ENCODE results near the gene CAPRIN2. TPM values are rescaled to one million over a fixed set of nuclear protein-coding genes. Genes with fewer than 3 reads are reported as not detected.

The CAPRIN2 gene
- total and polyA plus RNA-seq, 2 experiments from 2014 or later: 36.5 to 41.3 TPM

DNA sequence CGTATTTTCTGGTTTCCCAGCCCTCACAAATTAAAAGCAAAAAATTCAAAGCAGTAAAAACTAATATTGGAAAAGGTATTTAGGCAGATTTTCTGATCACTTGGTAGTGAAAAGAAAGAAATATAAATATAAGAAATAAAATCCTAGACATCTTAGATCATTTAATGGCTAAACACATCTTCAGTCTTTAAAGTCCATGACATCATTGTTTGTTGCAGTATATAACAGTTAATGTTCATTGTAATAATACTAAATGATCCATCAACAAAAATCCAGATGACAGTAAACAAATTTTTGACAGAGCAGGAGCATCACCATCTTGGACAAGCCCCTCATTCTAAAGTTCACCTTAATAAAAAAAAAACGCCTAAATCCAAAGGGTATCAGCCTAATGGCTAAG lies 29.2 kb upstream of the CAPRIN2 start:
- H3K27ac Mint-ChIP-seq: no peak overlapping the region
- H3K4me3 ChIP-seq: no peak overlapping the region
- ATAC-seq (no peak), DNase-seq (ENCODE audit: low spot score) (no peak)
- no peaks in the 10 kb centered on the region for H3K79me2 ChIP-seq (replicated peaks; ENCODE audit: insufficient read depth)
- no peak overlapping the region for H3K4me3 Mint-ChIP-seq
- peaks cover 24% of the 10 kb centered on the region for H3K36me3 ChIP-seq (ENCODE audit: insufficient read depth)
- H2AFZ ChIP-seq: no peak overlapping the region
- H3K4me1 Mint-ChIP-seq: peaks cover 14% of the 10 kb centered on the region; the same call in 2 of the 3 replicates
- no peaks in the 10 kb centered on the region; the same call in 1 of the 2 replicates for H3K9me2 ChIP-seq (ENCODE audit: insufficient read depth)
- no peaks in the 10 kb centered on the region for H3K27me3 ChIP-seq (ENCODE audit: insufficient read depth)
- no peaks in the 10 kb centered on the region for H4K20me1 ChIP-seq (replicated peaks; ENCODE audit: insufficient read depth)
- peaks cover 64% of the 10 kb centered on the region for H3K36me3 Mint-ChIP-seq (ENCODE audit: low read depth)
- no peak overlapping the region for H3K27ac ChIP-seq (ENCODE audit: low read depth)
- H3K9me3 Mint-ChIP-seq: peaks cover 68% of the 10 kb centered on the region
- TF ChIP-seq, protein P1, sequence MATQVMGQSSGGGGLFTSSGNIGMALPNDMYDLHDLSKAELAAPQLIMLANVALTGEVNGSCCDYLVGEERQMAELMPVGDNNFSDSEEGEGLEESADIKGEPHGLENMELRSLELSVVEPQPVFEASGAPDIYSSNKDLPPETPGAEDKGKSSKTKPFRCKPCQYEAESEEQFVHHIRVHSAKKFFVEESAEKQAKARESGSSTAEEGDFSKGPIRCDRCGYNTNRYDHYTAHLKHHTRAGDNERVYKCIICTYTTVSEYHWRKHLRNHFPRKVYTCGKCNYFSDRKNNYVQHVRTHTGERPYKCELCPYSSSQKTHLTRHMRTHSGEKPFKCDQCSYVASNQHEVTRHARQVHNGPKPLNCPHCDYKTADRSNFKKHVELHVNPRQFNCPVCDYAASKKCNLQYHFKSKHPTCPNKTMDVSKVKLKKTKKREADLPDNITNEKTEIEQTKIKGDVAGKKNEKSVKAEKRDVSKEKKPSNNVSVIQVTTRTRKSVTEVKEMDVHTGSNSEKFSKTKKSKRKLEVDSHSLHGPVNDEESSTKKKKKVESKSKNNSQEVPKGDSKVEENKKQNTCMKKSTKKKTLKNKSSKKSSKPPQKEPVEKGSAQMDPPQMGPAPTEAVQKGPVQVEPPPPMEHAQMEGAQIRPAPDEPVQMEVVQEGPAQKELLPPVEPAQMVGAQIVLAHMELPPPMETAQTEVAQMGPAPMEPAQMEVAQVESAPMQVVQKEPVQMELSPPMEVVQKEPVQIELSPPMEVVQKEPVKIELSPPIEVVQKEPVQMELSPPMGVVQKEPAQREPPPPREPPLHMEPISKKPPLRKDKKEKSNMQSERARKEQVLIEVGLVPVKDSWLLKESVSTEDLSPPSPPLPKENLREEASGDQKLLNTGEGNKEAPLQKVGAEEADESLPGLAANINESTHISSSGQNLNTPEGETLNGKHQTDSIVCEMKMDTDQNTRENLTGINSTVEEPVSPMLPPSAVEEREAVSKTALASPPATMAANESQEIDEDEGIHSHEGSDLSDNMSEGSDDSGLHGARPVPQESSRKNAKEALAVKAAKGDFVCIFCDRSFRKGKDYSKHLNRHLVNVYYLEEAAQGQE (IDR thresholded peaks at IDR 0.05; ENCODE audit: unreplicated experiment): no peak
- no peak for TF ChIP-seq STAT1 (IDR thresholded peaks at IDR 0.05; ENCODE audit: unreplicated experiment)
- no peak for TF ChIP-seq ZNF114 (CRISPR knock-in tag; IDR thresholded peaks at IDR 0.05)
- TF ChIP-seq, protein P2, sequence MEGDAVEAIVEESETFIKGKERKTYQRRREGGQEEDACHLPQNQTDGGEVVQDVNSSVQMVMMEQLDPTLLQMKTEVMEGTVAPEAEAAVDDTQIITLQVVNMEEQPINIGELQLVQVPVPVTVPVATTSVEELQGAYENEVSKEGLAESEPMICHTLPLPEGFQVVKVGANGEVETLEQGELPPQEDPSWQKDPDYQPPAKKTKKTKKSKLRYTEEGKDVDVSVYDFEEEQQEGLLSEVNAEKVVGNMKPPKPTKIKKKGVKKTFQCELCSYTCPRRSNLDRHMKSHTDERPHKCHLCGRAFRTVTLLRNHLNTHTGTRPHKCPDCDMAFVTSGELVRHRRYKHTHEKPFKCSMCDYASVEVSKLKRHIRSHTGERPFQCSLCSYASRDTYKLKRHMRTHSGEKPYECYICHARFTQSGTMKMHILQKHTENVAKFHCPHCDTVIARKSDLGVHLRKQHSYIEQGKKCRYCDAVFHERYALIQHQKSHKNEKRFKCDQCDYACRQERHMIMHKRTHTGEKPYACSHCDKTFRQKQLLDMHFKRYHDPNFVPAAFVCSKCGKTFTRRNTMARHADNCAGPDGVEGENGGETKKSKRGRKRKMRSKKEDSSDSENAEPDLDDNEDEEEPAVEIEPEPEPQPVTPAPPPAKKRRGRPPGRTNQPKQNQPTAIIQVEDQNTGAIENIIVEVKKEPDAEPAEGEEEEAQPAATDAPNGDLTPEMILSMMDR (conservative IDR thresholded peaks at IDR 0.05; ENCODE audit: low read depth in 2 of 2): no peak
- H3K4me2 ChIP-seq: no peak overlapping the region
- peaks cover 4% of the 10 kb centered on the region for H3K27me3 Mint-ChIP-seq (ENCODE audit: insufficient read depth, low read depth, poor library complexity)
- peaks cover 15% of the 10 kb centered on the region; the same call in 1 of the 2 replicates for H3F3A ChIP-seq (replicated peaks; ENCODE audit: low read depth)
- H3K4me1 ChIP-seq (ENCODE audit: insufficient read depth): no peaks in the 10 kb centered on the region

DNA sequence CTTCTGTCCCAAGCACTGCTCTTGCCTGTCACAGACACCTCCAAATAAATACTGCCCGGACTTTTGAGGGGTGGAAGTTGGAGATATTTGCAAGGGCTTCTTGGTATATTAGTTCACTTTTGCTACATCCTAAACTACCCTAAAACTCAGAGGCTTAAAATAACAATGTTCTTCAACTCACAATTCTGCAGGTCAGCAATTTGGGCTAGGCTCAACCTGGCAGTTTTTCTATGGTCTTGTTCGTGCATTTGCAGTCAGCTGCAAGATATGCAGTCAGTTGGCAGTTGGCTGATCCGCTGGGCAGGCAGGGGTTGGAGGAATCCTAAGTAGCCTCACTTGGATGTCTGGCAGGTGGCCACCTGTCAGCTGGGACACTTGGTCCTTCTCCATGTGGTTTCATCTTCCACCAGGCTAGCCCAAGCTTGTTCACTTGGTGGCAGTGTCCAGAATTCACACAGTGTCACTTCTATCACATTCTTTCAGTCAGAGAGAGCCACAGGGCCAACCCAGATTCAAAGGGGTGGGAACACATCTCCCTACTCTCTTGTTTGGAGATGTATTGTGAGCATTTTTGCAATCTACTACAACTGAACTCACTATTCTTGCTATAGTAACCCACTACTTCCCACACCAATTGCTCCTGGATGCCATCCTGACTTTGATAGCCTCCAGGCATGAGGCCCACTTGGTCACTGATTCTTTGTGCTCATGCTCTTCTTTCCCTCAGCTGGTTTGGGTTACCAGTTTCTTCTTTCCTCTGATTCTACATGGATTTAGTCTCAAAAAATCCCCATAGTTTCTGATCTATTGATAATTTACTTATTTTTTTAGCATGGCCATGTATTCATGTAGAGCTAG lies 27.8 kb upstream of the CAPRIN2 start:
- Histone ChIP-seq H3K9me2 (ENCODE audit: insufficient read depth) (peaks cover 4% of the 10 kb centered on the region; the same call in 1 of the 2 replicates), H2AFZ (no peak overlapping the region), H3K4me2 (no peak overlapping the region), H3K4me1 (ENCODE audit: insufficient read depth) (peaks cover 4% of the 10 kb centered on the region; the same call in 1 of the 2 replicates), H3K27ac (ENCODE audit: low read depth) (no peak overlapping the region), H3K4me3 (no peak overlapping the region), H3K36me3 (ENCODE audit: insufficient read depth) (peaks cover 24% of the 10 kb centered on the region), H3F3A (replicated peaks; ENCODE audit: low read depth) (peaks cover 15% of the 10 kb centered on the region; the same call in 1 of the 2 replicates), H4K20me1 (replicated peaks; ENCODE audit: insufficient read depth) (no peaks in the 10 kb centered on the region), H3K79me2 (replicated peaks; ENCODE audit: insufficient read depth) (no peaks in the 10 kb centered on the region), H3K27me3 (ENCODE audit: insufficient read depth) (no peaks in the 10 kb centered on the region)
- Mint-ChIP-seq H3K27me3 (ENCODE audit: insufficient read depth, low read depth, poor library complexity) (peaks cover 7% of the 10 kb centered on the region), H3K9me3 (peaks cover 80% of the 10 kb centered on the region), H3K4me3 (no peak overlapping the region), H3K36me3 (ENCODE audit: low read depth) (peaks cover 76% of the 10 kb centered on the region), H3K4me1 (peaks cover 18% of the 10 kb centered on the region; the same call in 2 of the 3 replicates), H3K27ac (no peak overlapping the region)
- ATAC-seq (no peak), DNase-seq (ENCODE audit: low spot score) (no peak)
- TF ChIP-seq, protein P3, sequence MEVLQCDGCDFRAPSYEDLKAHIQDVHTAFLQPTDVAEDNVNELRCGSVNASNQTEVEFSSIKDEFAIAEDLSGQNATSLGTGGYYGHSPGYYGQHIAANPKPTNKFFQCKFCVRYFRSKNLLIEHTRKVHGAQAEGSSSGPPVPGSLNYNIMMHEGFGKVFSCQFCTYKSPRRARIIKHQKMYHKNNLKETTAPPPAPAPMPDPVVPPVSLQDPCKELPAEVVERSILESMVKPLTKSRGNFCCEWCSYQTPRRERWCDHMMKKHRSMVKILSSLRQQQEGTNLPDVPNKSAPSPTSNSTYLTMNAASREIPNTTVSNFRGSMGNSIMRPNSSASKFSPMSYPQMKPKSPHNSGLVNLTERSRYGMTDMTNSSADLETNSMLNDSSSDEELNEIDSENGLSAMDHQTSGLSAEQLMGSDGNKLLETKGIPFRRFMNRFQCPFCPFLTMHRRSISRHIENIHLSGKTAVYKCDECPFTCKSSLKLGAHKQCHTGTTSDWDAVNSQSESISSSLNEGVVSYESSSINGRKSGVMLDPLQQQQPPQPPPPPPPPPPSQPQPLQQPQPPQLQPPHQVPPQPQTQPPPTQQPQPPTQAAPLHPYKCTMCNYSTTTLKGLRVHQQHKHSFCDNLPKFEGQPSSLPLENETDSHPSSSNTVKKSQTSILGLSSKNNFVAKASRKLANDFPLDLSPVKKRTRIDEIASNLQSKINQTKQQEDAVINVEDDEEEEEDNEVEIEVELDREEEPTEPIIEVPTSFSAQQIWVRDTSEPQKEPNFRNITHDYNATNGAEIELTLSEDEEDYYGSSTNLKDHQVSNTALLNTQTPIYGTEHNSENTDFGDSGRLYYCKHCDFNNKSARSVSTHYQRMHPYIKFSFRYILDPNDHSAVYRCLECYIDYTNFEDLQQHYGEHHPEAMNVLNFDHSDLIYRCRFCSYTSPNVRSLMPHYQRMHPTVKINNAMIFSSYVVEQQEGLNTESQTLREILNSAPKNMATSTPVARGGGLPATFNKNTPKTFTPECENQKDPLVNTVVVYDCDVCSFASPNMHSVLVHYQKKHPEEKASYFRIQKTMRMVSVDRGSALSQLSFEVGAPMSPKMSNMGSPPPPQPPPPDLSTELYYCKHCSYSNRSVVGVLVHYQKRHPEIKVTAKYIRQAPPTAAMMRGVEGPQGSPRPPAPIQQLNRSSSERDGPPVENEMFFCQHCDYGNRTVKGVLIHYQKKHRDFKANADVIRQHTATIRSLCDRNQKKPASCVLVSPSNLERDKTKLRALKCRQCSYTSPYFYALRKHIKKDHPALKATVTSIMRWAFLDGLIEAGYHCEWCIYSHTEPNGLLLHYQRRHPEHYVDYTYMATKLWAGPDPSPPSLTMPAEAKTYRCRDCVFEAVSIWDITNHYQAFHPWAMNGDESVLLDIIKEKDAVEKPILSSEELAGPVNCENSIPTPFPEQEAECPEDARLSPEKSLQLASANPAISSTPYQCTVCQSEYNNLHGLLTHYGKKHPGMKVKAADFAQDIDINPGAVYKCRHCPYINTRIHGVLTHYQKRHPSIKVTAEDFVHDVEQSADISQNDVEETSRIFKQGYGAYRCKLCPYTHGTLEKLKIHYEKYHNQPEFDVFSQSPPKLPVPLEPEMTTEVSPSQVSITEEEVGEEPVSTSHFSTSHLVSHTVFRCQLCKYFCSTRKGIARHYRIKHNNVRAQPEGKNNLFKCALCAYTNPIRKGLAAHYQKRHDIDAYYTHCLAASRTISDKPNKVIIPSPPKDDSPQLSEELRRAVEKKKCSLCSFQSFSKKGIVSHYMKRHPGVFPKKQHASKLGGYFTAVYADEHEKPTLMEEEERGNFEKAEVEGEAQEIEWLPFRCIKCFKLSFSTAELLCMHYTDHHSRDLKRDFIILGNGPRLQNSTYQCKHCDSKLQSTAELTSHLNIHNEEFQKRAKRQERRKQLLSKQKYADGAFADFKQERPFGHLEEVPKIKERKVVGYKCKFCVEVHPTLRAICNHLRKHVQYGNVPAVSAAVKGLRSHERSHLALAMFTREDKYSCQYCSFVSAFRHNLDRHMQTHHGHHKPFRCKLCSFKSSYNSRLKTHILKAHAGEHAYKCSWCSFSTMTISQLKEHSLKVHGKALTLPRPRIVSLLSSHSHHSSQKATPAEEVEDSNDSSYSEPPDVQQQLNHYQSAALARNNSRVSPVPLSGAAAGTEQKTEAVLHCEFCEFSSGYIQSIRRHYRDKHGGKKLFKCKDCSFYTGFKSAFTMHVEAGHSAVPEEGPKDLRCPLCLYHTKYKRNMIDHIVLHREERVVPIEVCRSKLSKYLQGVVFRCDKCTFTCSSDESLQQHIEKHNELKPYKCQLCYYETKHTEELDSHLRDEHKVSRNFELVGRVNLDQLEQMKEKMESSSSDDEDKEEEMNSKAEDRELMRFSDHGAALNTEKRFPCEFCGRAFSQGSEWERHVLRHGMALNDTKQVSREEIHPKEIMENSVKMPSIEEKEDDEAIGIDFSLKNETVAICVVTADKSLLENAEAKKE (CRISPR knock-in tag; IDR thresholded peaks at IDR 0.05): no peak
- TF ChIP-seq, protein P2 (conservative IDR thresholded peaks at IDR 0.05; ENCODE audit: low read depth in 2 of 2): no peak
